Activated naive CD8-positive, alpha-beta T cell (primary cell): ENCODE measurements around the gene GABRB1.

ENCODE experiments used
- H3K27ac Mint-ChIP-seq: one replicate; pipeline ENCODE4 v1.8.0; 2021; ENCODE audit warnings: mixed read lengths
- H3K27me3 Mint-ChIP-seq: one replicate; pipeline ENCODE4 v1.8.0; 2021; ENCODE audit warnings: mixed read lengths
- H3K36me3 Mint-ChIP-seq: one replicate; pipeline ENCODE4 v1.8.0; 2021; ENCODE audit warnings: mixed read lengths
- H3K4me1 Mint-ChIP-seq: one replicate; pipeline ENCODE4 v1.8.0; 2021; ENCODE audit warnings: low read depth, mixed read lengths
- H3K4me3 Mint-ChIP-seq: one replicate; pipeline ENCODE4 v1.8.0; 2021; ENCODE audit warnings: mild to moderate bottlenecking, mixed read lengths
- H3K9me3 Mint-ChIP-seq: one replicate; pipeline ENCODE4 v1.8.0; 2021; ENCODE audit warnings: low read depth, mixed read lengths

Gene GABRB1

GRCh38 chr4:47474799-47475198, 443.4 kb downstream of the GABRB1 start:
- Mint-ChIP-seq H3K9me3 (no peaks in the 10 kb centered on the region), H3K27me3 (peaks cover 5% of the 10 kb centered on the region), H3K4me1 (no peaks in the 10 kb centered on the region), H3K36me3 (no peaks in the 10 kb centered on the region), H3K4me3 (no peak overlapping the region), H3K27ac (no peak overlapping the region)

- Mint-ChIP-seq H3K27ac (no peak overlapping the region), H3K9me3 (no peaks in the 10 kb centered on the region), H3K4me3 (no peak overlapping the region), H3K27me3 (peaks cover 5% of the 10 kb centered on the region), H3K36me3 (no peaks in the 10 kb centered on the region), H3K4me1 (no peaks in the 10 kb centered on the region)
Measured at GRCh38 chr4:47475411-47475810, 444.0 kb downstream of the GABRB1 start.
